ENCODE data around the gene TEAD4.

DNA sequence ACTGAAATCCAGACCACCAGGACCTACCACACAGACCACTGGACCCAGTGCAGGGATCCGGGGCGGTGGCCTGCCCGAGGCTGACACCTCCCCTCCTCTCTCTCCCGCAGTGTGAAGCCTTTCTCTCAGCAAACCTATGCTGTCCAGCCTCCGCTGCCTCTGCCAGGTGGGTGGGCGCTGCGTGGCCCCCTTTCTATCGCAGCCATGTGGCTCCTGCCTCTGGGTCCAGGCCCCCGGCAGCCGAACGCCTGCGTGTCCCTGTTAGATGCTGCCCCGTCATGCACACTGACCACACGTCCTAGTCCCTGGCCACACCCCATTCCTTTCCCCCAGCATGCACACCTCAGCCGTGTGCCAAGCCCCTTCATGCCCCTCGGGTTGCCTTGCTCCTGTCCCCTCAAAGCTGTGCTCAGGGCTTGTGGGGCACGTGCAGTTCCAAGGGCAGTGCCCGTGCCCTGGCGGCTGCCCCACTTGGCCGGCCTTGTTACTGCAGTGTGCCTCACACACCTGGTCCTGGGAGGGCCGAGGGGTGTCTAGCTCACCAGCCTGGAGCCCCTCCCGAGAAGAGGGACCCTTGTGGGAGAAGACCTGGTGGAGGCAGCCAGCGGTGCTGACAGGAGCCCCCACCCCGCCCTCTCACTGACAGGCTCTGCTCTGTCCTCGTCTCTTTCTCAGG lies 59.9 kb downstream of the TEAD4 start:
- TF ChIP-seq CTCF (IDR thresholded peaks at IDR 0.05), result no peak
- no peak for TF ChIP-seq ZFX (IDR thresholded peaks at IDR 0.05; ENCODE audit: borderline replicate concordance)

All from 22Rv1 (cell line).